GM21786 (cell line): Measurements from ENCODE around the gene HTRA1.

Experiments used
- ATAC-seq: cut with Tn5 transposase; IDR thresholded peaks from one replicate; pipeline ENCODE4 v1.9.1; 2021; ENCODE audit not compliant: unreplicated experiment

Gene HTRA1

DNA sequence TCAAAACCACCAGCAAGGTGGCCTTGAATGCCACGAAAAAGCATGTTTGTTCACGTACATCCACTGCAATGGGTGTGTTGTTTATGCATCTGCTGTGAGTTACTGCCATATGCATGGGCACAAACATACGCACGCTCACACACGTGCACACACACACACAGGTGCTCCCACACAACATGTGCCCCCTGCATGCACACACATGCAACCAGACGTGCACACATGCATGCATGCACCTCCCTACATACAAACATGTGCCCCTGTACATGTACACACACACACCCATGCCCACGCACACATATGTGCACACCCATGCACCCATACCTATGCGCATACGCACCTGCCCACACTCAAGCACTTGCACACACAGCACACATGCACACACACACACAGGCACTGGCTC, 89.1 kb downstream of the HTRA1 start:
- no peak for ATAC-seq

DNA sequence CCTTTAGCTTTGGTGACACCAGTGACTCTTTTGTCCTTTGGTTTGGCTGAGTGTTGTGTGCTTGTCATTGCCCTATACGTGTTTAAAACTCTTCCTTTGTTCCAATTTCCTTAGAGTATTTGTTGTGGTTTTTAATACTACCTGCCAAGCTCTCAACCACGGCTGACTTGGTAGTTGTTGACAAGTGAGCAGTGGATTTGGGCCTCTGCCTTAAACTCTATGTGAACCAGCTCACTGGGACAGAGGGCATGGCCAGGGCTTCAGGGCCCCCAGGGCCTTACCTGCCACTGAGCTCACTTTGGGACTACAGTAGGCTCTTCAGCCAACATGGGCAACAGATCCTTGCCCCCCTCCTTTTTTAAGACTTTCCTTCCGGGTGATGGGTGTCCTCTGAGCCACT, 89.6 kb downstream of the HTRA1 start:
- no peak for ATAC-seq

DNA sequence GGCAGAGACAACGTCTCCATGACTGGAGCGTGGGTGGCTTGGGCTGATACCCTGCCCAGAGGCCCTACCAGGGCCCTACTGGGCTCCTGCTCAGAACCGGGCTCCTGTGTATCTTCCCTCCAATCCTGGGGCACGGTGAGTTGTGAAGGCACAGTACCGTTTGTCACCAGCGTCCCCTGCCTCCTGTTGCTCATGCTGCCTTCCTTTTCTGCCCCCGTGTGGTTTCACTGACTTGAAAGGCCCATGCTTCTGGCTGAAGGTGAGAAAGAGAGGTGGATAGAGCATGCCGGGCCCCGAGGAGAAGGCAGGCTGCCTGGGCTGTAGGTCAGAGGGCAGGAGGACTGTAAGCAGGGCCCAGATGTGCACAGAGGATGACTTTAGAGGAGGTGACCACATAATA, 90.1 kb downstream of the HTRA1 start:
- ATAC-seq, result no peak

DNA sequence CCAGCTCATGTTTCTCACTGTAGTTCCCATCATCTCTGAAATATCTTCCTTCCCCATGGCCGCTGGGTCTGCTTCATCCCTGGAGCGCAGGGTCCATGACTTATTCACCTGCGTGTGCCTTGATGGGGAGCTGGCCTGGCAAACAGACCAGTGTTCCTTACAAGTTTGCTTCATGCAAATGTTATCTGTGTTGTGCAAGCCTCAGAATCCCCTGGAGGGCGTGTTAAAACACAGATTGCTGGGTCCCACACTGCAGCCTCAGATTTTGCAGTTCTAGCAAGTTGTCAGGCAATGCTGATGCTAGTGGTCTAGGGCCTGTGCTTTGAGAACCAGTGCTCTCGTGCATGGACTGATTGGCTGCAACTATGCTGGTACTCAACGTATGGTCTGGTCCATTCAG, 92.0 kb downstream of the HTRA1 start:
- no peak for ATAC-seq

GRCh38 chr10:122554131-122555036, 93.0 kb downstream of the HTRA1 start:
- no peak for ATAC-seq

- no peak for ATAC-seq
Measured at GRCh38 chr10:122555442-122555841, 94.1 kb downstream of the HTRA1 start.

DNA sequence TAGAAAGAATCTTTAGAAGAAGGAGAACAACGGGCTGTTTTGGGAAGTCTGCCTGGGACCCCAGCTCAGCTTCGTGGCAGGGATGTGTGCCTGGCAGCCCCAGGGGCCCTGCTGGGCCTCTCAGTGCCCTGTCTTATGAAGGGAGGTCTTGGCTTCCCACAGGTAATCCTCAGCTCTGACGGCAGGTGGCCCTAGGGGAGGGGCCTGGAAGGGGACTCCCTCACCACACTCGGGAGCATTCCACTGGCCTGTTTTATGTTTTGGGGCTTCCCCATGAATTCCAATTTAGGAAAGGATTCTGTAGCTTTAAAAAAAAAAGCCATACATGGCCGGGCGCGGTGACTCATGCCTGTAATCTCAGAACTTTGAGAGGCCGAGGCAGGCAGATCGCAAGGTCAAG, 96.2 kb downstream of the HTRA1 start:
- ATAC-seq, result no peak

DNA sequence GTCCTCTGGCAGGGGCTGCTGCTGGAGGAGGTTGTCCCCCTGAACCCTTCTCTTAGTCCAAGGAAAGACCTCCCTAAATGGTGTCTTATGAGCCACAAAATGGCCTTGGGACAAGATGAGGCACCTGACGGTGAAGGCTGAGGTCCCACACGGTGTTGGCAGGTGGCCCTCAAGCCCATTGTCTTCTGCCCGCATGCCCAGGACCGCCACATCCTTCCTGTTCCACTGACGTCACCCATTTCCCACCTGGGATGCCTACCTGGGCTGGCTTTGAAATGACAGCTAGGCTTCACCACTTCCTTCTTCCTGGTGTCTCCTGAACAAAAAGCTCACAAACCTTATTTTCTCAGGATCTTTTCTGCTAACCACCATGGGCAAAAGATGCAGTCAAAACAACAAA, 97.1 kb downstream of the HTRA1 start:
- ATAC-seq, result no peak

- ATAC-seq, result no peak
Measured at GRCh38 chr10:122559228-122559627, 97.9 kb downstream of the HTRA1 start.

DNA sequence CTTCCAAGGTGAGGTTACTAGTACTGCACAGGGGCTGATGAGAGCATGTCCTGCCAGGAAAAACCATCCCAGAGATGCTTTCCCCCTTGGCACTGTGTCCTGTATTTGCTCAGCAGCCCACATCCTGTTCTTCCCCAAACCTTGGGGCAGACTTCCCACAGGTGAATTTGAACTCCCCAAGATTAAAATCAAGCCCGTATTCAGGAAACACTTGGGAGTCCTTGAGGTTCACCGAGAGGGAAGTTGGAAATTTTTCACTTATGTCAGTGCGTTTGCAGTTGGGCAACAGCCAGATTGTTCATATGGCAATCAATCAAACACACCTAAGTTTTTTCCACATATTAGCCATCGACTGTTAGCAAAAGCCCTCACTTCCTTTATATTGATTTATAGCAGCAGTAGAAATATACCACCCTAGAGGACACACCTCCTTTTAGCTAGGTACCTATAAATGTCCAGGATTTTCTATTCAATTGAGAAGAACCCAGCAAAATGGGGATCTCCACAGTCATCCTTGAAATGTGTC, 99.0 kb downstream of the HTRA1 start, which contains the start of gene DMBT1:
Gene DMBT1, plus strand, starts transcription at position 476 of the 526 bp plus-strand sequence. Its CDS starts 17 bp downstream, at position 493.
- no peak for ATAC-seq

DNA sequence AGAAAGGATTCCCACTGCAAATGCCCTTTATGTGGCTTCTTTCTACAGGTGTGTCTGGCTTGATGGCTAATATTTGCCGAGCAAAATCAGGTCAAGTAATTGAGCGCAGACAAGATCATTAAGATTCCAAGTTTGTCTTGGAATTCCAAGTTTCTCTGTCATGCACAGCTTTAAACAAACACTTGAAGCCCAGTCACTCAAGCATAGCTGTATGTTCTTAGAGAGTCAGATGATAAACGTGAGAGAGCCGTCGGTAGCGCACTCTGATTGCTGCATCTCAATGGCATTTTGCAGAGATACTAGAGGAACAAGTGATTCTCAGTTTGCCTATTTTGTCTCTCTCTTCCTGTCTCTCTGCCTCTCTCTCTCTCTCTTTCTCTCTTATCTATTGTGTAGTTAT, 99.9 kb downstream of the HTRA1 start:
- no peak for ATAC-seq

GRCh38 chr10:122561792-122562191, 100.4 kb downstream of the HTRA1 start:
- no peak for ATAC-seq
